Heart left ventricle (tissue), 13 donors: ENCODE results near the gene P3R3URF.

Experiments
- CTCF ChIP-seq, 12 donors: fragments of 200-600 bp; sonication (generic) in 4 of 12; IDR thresholded peaks; one replicate each; pipeline versions ENCODE4 v1.5.0 to v1.8.0; 2018 to 2022; ENCODE audit warnings: antibody characterized with exemption in 12 of 12, mild to moderate bottlenecking in 5 of 12
- POLR2A ChIP-seq, 2 donors: fragments of 450-650 bp; IDR thresholded peaks; one replicate each; pipeline ENCODE4 v1.6.1; 2017; ENCODE audit warnings: antibody characterized with exemption in 2 of 2, mild to moderate bottlenecking in 2 of 2, moderate library complexity in 2 of 2
- donor health status: ischemic (EF 13 %, LVEDD 7.1; RV severe dilation, severe dysfunction).
- donor health status: DM: no; HTN: yes; CAD: no.
- donor health status: DM: no; HTN: no; CAD: no.
- donor health status: ischemic (EF 25% LVEDD 6.9; RV normal size, moderate dysfunction).
- donor health status: ischemic (EF 25% LVEDD 5.7; RV mildly dilated, moderate dysfunction).
- donor health status: ischemic (EF 35%, LVEDD 5.7; RV mildly dilated, moderate dysfunction).
- donor health status: nonischemic (EF 11% LVEDD 7.7; RV severe dilation, severe dysfunction).
- donor health status: DM: yes; HTN: yes; CAD: no.
- donor health status: PGD.
- donor health status: ischemic (EF 29% LVEDD 5.4; RV normal size, mild dysfunction).
- donor health status: nonischemic (EF 23%, LVEDD 6.1; RV moderate dilation, normal function).

- TF ChIP-seq CTCF (IDR thresholded peaks at IDR 0.05) (peak; percentile 83 to 95 (median 90)), POLR2A (IDR thresholded peaks at IDR 0.05) (no peak)
These were observed 3.1 kb upstream of the P3R3URF start for GRCh38 chr1:46179138-46180081.
